NCI-H345 (cell line): ENCODE results near the gene JAKMIP2.
A peak's percentile ranks its signal among the peaks of the same experiment; 100 is the strongest.

Experiments used
- DNase-seq: peaks from one replicate; lab custom pipeline; 2025; lab: John Stamatoyannopoulos, UW

JAKMIP2 gene

DNA sequence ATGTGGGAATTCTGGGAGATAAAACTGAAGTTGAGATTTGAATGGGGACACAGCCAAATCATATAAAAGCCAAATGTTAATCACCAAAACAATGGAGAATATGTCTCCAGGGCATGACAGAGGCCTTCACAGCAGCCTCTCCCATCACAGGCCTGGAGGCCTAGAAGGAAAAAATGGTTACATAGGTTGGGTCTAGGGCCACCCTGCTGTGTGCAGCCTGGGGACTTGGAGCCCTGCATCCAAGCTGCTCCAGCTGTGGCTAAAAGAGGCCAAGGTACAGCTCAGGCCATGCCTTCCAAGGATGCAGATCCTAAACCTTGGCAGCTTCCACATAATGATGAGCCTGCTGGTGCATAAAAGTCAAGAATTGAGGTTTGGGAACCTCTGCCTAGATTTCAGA, 85.1 kb downstream of the JAKMIP2 start:
- no peak for DNase-seq

DNA sequence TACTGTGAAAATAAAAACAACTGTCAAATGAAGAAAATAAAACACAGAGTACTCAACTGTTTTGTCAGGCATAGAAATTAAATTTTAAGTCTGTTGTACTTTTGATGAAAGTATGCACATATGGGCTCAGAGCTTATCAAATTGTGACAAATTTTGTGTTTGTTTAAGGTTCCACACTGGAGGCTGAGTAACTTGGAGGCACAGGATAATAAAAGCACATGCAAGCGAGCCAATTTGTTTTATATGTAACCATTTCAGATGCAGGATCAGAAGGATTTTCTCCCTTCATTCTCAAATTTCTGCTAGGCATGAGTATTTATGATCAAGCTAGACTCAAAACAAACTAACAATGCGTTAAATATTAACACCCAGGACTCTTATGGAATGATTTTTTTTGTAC, 87.8 kb downstream of the JAKMIP2 start:
- DNase-seq: no peak

DNA sequence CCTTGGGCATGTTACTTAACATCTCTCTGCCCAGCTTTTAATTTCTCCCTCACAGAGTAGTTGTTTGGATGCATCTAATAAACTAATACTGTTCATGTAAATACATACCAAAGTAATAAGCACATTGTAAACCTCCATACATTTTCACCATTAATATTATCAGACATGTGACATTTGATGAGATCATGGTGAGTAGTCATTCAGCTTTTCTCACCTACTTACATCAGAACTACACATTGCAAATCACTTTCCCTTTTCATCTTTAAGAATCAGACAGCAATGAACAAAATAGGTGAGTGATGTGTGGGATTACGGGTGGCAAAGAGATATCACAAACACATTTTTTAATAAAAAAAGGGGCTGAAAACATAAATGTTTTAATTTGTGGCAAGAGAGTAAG, 89.3 kb downstream of the JAKMIP2 start:
- DNase-seq: no peak

DNA sequence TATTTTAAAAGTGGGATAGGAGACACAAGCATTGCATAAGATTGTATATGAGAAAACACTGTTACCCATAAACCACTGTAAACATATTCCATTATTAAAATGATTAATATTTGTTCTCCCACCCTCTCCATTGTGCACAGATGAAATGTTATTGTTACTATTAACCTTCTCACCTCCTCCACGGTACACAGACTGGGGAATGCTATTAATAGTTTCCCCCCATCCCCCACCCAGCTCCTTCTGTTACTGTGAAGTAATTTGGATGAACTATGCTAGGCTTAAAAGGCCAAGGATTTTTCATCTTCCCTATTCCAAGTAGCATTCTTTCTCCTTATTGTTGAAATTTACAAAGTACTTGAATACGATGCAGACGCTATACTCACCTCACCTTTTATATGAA, 91.4 kb downstream of the JAKMIP2 start:
- DNase-seq: no peak

DNA sequence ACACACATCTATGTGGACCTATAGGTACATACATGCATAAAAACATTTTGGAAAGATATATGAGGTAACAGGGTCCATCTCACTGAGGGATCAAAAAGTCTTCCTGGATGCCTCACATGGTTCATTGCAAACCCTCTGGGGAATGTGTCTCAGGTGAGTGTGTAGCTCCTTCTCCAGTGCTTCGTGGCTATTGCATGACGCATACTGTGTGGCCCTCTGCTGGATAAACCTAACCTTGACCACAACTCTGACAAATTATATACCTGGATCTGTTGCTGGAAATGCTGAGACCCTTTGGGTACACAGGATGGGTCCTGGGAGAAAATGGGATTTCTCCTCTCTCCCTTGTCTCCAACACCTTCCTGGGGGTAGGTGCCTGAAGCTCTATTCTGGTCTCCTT, 91.9 kb downstream of the JAKMIP2 start:
- no peak for DNase-seq

DNA sequence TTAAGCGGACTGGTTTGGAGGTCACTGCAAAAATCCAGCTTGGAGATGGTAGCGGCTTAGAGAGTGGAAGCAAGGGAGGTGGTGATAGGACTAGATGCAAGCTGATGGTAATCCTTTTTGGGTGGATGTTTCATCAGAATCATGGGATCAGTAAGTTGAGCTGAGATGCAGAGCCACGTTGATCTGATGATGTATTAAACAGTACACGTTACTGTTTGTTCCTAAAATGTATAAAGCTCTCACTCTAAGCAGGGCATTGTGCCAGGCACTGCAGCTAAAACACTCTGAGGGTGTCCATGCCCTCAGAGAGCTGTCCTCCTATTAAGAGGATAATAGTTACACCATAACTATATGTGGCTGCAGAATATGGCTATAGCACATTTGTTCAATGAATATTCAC, 93.1 kb downstream of the JAKMIP2 start:
- DNase-seq: peak; percentile 49

DNA sequence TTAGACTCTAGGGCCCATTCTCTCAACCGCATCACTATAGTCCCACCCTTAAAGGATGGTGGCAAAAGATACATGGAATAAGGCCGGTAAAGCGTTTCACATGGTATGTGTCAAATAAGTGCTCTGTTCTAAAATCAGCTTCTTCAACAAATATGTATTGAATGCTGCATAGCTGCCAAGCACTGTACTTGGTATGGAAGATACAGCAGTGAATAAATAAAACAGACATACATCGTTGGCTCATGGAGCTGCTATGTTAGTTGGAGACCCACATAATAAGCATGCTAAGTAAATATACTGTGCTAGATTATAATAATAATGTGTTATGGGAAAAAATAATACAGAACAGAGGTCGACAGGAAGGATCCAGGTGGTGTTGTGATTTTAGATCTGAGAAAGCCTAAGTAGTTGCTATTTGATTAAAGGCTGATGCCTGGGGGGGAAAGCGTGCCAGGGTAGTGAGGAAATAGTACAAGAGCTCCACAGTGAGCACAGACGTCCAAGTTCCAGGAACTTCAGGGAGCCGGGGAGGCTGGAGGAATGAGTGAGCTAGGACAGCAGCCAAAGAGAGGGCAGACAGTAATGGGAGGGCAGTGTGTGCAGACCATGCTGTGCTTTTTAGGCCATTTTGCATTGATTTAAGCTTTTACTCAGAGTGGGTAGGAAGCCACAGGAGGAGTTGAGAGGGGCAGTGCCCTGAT, 93.7 kb downstream of the JAKMIP2 start:
- DNase-seq: no peak

DNA sequence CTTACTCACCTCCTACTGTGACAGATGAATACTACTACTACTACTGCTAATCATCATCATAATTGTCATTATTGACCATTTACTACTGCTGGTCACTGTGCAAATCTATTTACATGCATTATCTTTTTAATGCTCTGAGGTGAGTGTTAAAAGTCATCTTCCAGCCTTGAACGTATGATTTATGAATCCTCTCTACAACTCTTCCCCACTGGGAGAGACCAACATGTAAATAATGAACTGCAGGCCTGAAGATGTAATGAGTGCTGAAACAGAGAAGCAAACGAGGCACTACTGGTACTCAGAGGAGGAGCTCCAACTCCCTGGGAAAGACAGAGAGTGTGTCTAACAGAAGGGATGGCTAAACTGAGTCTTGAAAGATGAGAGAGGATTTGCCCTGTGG, 95.4 kb downstream of the JAKMIP2 start:
- no peak for DNase-seq

DNA sequence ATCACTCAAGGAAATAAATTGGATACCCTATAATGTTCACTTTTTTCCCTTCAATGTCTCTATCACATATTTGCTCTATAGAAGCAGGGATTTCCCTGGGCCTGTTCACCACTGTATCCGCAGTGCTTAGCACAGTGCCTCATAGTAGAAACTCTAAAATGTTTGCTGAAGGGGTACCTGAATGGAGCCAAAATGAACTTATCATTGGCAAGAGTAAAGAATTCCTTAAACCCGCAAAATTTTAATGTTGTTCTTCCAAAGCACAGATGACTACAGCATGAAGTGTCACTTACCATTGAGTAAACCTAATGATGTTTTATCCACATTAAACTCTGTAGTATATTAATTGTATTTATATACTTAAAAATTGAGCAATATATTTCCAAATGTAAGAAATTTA, 96.1 kb downstream of the JAKMIP2 start:
- DNase-seq: no peak

DNA sequence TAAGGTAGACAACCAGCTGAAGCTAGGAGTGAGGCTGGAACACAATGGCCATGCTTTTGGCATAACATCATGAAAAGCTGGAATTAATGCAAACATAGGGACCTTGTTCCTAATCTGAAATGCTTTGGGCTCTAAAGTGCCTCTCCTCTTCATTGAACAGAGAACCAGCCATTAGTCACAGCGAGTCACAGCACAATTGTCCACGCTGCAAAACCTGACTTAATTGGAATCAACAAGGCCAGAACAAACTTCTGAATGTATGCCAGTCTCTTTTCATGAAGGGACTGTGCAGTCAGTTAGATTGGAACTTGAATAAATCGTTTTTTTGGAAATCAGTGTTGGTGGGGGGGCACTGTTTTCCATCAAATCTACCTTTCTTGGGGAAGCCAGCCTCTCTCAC, 96.5 kb downstream of the JAKMIP2 start:
- no peak for DNase-seq

DNA sequence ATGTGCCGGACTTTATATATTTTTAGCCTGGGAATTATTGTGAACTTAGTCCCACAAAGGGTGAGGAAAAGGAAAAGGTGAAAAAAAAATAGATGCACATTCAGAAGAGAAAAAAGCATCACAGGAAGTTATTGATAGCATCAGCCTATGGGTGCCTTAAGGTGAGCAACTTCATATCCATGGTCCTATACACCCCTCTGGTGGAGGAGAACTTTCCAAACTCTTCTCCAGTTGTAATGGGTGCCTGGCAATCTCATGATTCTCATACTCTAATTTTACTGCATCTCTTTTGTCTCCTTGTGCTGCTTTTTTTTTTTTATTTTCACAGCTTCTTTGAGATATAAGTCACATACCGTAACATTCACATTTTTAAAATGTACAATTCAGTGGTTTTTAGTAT, 107.4 kb downstream of the JAKMIP2 start:
- no peak for DNase-seq

DNA sequence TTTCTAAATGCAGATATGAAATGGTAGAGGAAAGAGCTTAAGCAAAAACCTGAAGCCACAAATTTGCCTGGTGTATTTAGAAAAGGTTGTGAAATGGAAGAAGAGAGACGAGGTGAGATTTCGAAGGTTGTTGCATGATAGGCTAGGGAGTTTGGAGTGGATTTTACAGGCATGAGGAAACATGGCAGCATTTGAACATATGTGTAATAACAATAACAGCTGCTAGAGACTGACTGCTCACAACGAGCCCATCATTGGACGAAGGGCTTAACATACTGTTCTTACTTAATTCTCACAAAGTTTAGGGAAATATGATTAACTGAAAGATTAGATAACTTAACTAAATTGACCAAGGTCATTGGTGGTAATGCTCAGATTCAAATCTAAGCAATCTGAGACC, 108.1 kb downstream of the JAKMIP2 start:
- DNase-seq: no peak

DNA sequence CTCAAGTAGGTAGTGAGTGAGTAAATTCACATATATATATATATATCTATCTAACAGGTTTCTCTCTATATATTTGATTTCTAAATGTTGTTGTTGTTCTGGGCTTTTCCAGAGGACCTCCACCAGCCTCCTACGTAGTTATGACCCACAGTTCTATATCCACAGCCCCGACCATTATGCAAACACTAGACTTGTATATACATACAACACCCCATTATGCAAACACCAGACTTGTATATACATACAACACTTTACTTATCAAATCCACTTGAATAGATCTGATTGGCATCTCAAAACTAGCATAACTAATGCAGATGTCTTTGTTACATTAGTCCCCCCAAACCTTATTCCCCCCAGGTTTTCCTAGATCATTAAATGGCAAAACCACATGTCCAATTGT, 108.7 kb downstream of the JAKMIP2 start:
- DNase-seq: no peak

DNA sequence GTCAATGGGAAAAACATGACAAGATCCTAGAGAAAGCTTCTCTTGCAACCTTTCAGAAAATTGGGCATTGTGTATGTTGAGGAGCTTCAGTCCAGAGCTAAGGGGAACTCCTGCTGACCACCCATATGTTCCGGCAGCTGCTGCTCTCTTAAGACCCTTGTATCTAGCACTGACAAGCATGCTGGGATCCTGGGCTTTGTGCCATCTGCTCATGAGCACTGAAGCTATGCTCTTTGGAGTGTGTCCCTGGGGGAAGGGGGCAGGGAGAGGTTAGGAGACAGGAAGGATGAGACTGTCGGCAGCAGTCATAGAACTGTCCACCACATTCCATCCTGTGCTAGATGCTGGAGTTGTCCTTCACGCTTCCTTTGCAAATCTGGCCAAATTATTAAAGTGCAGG, 109.3 kb downstream of the JAKMIP2 start:
- DNase-seq: peak; percentile 56

DNA sequence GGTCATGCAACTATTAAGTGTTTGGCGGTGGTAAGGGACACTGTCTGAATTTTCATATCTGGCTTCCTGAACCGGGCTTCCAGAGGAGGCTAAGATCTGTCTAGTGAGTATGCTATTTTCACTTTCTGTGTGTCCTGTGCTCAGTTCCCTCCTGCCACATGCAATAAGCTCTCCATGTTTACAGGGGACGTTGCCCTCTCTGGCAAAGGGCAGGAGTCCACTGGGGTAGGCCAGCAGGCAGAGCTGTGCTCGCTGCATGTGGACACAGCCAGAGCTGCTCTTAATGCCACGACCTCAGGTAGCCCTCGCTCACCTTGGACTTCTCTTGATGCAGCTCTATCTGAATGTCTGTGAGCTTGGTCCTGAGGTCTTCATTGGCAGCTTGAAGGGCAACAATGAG, 111.2 kb downstream of the JAKMIP2 start:
- DNase-seq: no peak

DNA sequence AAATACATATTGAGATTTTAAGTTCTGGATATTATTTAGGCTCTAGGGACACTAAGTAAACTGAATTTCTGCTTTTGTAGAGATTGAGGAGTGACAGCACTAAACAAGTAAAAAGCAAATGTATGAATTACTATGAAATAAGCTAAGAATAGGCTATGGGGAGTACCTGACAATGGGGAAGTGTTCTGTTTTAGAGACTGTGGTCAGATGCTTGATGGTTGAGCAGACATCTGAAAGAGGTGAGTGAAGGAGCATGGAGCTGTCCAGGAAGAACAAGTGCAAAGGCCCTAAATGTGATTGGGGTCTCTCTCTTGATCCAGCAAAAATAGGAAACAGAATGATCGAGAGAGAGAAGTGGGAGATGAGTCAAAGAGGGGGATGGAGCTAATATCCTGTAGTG, 111.7 kb downstream of the JAKMIP2 start:
- DNase-seq: no peak

DNA sequence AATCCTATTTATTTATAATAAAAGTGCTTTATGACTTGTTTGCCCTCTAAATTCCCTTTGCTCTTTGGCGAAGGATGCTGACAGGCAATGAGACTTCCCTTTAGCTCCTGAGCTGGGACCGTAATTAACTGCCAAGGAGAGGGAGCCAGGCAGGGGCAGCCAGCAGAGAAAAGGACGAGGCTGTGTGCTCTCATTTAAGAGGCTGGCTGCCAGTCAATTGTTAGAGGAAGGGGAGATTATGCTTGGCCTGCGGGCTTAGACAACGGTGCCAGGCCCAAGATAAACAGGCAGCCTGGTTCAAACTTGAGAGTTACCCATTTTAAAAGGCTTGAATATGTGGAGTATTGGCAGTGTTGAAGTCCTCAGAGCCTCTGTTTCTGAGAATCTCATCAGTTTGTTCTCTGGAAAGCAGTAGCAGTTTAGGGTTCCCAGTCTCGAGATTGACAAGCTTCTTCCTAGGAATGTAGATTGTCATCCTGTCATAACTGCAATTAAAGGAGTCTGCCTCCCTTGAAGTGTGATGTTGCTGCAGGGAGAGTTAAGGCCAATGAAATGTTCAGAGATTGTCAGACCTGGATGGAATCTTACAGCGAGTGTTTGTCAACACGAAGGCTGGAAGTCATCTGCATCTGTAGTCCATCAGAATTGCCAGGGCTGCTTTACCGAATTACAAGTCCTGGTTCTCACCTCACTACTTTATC, 113.2 kb downstream of the JAKMIP2 start:
- DNase-seq: no peak

DNA sequence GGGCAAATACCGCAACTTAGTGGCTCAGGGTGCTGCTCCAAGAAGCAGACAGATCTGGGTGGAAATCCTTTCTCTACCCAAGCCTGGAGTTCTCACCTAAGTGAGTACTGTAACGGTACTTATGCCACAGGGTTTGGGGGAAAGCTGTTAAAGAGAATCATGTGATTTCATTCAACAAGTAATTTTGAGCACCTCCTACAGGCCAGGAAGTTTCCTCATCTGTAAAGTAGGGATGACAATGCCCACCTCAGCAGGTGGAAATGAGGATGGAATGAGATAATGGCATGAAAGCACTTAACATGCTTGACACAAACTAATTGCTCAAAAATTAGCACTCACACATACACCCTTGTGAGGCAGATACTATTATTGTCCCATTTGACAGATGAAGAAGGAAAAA, 114.1 kb downstream of the JAKMIP2 start:
- no peak for DNase-seq

DNA sequence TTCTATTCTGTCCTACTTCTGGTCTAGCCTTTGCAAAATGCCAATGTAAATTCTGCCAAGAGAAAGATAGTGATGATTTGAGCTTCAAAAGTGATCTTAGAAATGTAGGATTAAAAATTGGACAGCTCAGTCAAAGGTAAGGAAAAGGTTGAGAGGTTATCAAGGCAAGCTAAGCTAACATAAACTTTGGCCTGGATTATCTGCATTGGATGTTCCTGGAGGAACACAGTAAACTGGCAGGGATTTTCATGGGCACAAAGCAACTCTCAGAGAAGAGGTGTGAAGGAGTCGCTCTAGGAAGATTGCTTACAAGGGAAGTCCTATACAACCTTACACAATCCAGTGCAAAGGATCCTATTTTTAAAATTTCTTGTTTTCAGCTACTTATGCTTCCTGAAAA, 115.2 kb downstream of the JAKMIP2 start:
- no peak for DNase-seq

DNA sequence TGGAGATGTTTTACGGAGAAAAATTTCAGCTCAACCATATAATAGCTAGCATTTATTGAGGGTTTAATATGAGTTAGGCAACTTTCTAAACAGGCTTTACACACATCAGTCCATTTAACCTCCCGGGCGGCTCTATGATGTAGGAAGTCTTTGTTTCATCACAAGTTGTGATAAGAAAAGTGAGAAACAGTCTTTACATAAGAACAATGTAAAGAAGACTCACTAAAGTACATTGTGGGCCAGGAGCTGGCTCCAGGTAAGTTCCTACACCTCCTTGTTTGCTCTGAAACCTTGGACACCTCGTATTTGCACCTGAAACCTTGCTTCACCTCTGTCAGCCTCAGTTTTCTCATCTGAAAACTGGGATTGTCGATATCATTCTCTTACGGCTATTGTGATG, 116.1 kb downstream of the JAKMIP2 start:
- DNase-seq: no peak

DNA sequence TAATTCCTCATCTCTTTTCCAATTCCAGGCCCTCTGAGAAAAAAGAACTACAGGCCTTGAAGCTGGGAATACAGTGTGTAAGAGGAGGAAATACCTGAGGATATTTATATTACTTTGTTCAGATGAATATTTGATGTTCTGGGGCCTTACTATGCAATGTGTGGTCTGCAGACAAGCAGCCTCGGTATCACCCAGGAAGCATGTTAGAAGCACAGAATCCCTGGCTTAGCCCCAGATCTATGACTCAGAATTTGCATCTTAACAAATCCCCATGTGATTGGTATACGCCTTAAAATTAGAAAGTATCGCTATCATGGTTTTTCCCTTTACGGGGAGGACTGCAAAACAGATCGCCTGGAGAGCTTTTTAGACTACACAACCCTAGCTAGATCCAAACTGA, 121.0 kb downstream of the JAKMIP2 start:
- DNase-seq: no peak

DNA sequence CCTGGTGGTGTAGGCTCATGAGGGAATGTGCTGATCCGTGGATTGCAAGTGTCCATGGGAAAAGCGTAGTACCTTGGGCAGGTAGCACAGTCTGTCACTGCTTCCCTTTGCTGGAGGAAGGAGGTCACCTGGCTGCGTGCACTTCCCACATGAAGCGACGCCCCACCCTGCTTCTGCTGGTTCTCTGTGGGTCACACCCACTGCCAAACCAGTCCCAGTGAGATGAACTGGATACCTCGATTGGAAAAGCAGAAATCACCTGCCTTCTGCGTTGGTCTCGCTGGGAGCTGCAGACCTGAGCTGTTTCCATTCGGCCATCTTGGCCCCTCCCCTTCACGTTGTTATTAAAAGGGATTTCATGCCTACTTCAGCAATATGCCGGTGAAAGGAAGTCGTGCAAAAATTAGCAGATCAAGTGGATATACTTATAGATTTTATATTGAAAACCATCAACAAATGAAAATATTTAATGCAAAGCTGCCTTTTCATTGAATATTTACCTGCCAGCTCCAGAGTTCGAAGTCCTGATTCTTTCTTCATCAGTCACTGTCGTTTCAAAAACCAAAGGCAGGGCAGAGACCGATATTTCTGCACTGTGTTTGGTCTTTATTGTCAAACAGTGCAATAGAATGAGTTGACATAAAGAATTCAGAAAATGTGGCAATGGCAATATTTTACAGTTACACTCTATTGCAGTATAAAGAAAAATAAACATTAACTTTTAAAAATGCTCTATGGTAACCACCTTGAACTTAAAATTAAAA, 123.2 kb downstream of the JAKMIP2 start:
- no peak for DNase-seq

DNA sequence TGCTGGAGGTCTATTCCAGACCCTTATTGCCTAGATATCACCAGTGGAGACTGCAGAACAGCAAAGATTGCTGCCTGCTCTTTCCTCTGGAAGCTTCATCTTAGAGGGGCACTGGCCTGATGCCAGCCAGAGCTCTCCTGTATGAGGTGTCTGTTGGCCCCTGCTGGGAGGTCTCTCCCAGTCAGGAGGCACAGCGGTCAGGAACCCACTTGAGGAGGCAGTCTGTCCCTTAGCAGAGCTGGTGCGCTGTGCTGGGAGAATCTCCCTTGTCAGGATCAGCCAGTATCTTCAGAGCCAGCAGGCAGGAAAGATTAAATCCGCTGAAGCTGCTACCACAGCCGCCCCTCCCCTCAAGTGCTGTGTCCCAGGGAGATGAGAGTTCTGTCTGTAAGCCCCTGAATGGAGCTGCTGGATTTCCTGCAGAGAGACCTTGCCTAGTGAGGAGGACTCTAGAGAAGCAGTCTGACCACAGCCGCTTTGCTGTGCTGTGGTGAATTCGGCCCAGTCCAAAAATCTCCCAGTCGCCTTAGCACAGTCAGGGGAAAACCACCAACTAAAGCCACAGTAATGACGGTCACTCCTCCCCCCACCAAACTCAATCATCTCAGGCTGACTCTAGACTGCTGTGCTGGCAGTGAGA, 124.1 kb downstream of the JAKMIP2 start:
- DNase-seq: no peak
